Measurements from ENCODE around the gene DHPS.
"Not testable (repeated sequence)": the region's sequence is repeated elsewhere in the genome, so short reads cannot be mapped to it uniquely, and the experiment has no call there.

DHPS gene

DNA sequence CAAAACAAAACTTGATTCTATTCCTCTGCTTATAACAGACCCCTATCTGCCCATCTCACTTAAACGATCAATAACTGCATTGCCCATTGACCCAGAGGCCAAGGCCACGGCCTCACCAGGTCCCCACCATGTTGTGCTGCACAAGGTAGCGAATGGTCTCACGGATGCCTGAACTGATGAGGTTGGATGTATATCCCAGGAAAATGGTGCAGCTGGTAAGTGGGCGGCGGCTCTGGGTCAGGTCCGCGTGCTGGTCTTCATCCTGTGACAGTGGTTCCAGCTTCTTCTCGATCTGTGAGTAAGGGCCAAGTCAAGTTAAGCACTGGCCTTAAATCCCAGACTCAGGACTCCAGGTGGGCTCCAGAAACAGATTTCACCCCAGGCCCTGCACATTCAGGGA, 1.6 kb downstream of the DHPS start:
- TF ChIP-seq, protein P1, sequence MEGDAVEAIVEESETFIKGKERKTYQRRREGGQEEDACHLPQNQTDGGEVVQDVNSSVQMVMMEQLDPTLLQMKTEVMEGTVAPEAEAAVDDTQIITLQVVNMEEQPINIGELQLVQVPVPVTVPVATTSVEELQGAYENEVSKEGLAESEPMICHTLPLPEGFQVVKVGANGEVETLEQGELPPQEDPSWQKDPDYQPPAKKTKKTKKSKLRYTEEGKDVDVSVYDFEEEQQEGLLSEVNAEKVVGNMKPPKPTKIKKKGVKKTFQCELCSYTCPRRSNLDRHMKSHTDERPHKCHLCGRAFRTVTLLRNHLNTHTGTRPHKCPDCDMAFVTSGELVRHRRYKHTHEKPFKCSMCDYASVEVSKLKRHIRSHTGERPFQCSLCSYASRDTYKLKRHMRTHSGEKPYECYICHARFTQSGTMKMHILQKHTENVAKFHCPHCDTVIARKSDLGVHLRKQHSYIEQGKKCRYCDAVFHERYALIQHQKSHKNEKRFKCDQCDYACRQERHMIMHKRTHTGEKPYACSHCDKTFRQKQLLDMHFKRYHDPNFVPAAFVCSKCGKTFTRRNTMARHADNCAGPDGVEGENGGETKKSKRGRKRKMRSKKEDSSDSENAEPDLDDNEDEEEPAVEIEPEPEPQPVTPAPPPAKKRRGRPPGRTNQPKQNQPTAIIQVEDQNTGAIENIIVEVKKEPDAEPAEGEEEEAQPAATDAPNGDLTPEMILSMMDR (IDR thresholded peaks at IDR 0.05; ENCODE audit: extremely low read depth, missing control alignments): no peak
- DNase-seq (ENCODE audit: low spot score): no peak

DNA sequence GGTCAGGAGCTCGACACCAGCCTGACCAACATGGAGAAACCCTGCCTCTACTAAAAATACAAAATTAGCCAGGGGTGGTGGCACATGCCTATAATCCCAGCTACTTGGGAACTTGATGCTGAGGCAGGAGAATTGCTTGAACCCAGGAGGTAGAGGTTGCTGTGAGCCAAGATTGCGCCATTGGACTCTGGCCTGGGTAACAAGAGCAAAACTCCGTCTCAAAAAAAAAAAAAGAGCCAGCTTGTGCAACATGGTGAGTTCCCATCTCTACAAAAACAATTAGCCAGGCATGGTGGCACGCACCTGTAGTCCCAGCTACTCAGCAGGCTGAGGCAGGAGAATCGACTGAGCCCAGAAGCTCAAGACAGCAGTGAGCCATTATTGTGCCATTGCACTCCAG, 3.6 kb downstream of the DHPS start:
- not testable (repeated sequence) for DNase-seq (ENCODE audit: low spot score)

GRCh38 chr19:12676928-12677327, 4.8 kb downstream of the DHPS start:
- no peak for DNase-seq (ENCODE audit: low spot score)
- TF ChIP-seq, protein P1 (IDR thresholded peaks at IDR 0.05; ENCODE audit: extremely low read depth, missing control alignments): no peak

GRCh38 chr19:12676384-12676792, 5.3 kb downstream of the DHPS start:
- DNase-seq (ENCODE audit: low spot score): peak; percentile 78
- TF ChIP-seq, protein P1 (IDR thresholded peaks at IDR 0.05; ENCODE audit: extremely low read depth, missing control alignments): peak; percentile 67

DNA sequence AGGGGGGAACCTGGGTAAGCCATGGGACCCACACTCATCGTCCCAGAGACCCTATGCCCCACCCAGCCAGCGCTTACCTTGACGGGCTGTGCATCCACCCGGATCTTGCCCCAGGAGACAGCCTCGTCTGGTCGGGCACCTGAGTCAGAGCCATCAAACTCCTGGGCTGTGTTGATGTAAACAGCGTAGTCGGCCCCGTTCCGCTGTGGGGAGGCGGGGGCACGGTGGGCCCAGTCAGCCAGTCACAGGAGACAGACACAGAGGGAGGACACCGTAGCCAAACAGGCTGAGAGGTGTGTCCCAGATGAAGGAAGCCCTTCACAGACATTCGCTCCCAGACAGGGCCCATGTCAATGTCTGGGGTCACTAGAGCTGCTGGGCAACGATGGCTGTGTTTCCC, 5.7 kb downstream of the DHPS start:
- TF ChIP-seq, protein P1 (IDR thresholded peaks at IDR 0.05; ENCODE audit: extremely low read depth, missing control alignments): no peak
- DNase-seq (ENCODE audit: low spot score): no peak

GRCh38 chr19:12675399-12675798, 6.3 kb downstream of the DHPS start:
- DNase-seq (ENCODE audit: low spot score): no peak
- TF ChIP-seq, protein P1 (IDR thresholded peaks at IDR 0.05; ENCODE audit: extremely low read depth, missing control alignments): no peak

DNA sequence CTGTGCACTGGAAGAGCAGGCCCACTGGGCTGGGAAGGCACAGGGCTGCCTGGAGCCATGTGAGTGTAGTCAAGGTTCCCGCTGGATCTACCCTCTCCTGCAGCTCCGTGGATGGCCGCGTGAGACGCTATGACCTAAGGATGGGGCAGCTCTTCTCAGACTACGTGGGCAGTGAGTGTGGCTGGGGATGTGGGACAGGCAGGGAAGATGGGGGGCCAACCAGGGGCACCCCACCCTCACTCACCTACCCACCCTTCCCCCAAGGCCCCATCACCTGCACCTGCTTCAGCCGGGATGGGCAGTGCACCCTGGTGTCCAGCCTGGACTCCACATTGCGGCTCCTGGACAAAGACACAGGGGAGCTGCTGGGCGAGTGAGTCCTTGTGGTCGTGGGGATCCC, 8.9 kb downstream of the DHPS start:
- TF ChIP-seq, protein P1 (IDR thresholded peaks at IDR 0.05; ENCODE audit: extremely low read depth, missing control alignments): no peak
- DNase-seq (ENCODE audit: low spot score): no peak

GRCh38 chr19:12670159-12670928, 11.3 kb downstream of the DHPS start:
- TF ChIP-seq, protein P1 (IDR thresholded peaks at IDR 0.05; ENCODE audit: extremely low read depth, missing control alignments): no peak
- no peak for DNase-seq (ENCODE audit: low spot score)

Data from GM20000 (cell line).